GM21528 (cell line): ENCODE measurements around the gene FANCD2.
A peak's percentile ranks its signal among the peaks of the same experiment; 100 is the strongest.
"Not testable (repeated sequence)": the region's sequence is repeated elsewhere in the genome, so short reads cannot be mapped to it uniquely, and the experiment has no call there.

ENCODE experiments used
- ATAC-seq: cut with Tn5 transposase; IDR thresholded peaks from one replicate; pipeline ENCODE4 v1.9.1; 2021; ENCODE audit warnings: mild to moderate bottlenecking, moderate library complexity; ENCODE audit not compliant: unreplicated experiment, low FRiP score

The FANCD2 gene

GRCh38 chr3:10026084-10026890 is at the start of gene FANCD2:
Gene FANCD2, plus strand, starts transcription at chr3:10026437. Its CDS starts 2,221 bp downstream, at chr3:10028658.
- ATAC-seq = peak; percentile 91

- no peak for ATAC-seq
These were observed 49.2 kb upstream of the FANCD2 start for GRCh38 chr3:9976721-9977709.

GRCh38 chr3:9978710-9979305 is 47.4 kb upstream of the FANCD2 start:
- ATAC-seq = no peak

GRCh38 chr3:9980251-9980650 is 46.0 kb upstream of the FANCD2 start:
- no peak for ATAC-seq

GRCh38 chr3:9986230-9986725 is 40.0 kb upstream of the FANCD2 start:
- peak; percentile 40 for ATAC-seq

- ATAC-seq = no peak
These were observed 32.0 kb upstream of the FANCD2 start for GRCh38 chr3:9994086-9994844.

- ATAC-seq = no peak
These were observed 25.6 kb upstream of the FANCD2 start for GRCh38 chr3:10000686-10001085.

- no peak for ATAC-seq
These were observed 23.3 kb upstream of the FANCD2 start for GRCh38 chr3:10002951-10003350.

- ATAC-seq = no peak
These were observed 21.7 kb upstream of the FANCD2 start for GRCh38 chr3:10004506-10004905.

- no peak for ATAC-seq
These were observed 21.2 kb upstream of the FANCD2 start for GRCh38 chr3:10004960-10005564.

GRCh38 chr3:10006048-10006761 is 20.0 kb upstream of the FANCD2 start:
- ATAC-seq = no peak

GRCh38 chr3:10006762-10007090 is 19.5 kb upstream of the FANCD2 start:
- ATAC-seq = no peak

- no peak for ATAC-seq
These were observed 19.0 kb upstream of the FANCD2 start for GRCh38 chr3:10007126-10007782.

- not testable (repeated sequence) for ATAC-seq
These were observed 18.0 kb upstream of the FANCD2 start for GRCh38 chr3:10008216-10008587.

- ATAC-seq = peak; percentile 59
These were observed 17.5 kb upstream of the FANCD2 start for GRCh38 chr3:10008588-10009344.

GRCh38 chr3:10010421-10010877 is 15.8 kb upstream of the FANCD2 start:
- ATAC-seq = no peak

- ATAC-seq = peak; percentile 89
These were observed 15.3 kb upstream of the FANCD2 start for GRCh38 chr3:10010878-10011465.
